ENCODE measurements around the gene ESYT3. TPM values are rescaled to one million over a fixed set of nuclear protein-coding genes. Genes with fewer than 3 reads are reported as not detected.

Gene ESYT3
- 5.9 to 6.9 TPM (median 6.8 TPM) in 3 replicates for total RNA-seq

DNA sequence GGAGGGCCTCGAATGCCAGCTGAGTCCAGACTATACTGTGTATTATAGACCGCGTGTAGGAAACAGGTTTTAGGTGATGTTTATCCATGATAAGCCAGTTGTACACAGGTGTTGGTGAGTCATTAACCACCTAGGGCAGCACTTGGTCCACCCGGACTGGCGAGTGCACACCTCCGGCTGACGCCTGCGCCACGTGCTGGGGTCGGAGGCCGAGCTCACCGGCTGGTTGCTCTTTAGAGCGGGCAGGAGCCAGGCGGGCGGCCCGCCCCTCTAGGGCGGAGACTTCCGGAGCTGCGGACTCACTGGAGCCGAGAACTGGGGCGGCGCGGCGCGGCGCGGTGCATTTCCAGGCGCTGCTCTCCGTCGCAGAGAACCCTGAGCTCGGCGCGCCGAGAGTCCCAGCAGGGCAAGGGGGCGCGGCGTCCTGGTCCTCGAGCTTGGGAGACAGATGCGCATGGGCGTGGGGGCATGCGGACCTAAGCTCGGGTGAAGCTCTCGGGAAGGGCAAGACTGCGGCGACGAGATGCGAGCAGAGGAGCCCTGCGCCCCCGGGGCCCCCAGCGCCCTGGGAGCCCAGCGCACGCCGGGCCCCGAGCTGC lies at the start of gene ESYT3:
Gene ESYT3 (plus strand): TSS at position 341 of the 599 bp plus-strand sequence. CDS start 183 bp downstream, at position 524.
- Mint-ChIP-seq H3K27me3 (ENCODE audit: low read depth) (peaks cover 69% of the 10 kb centered on the region), H3K4me3 (peak within 1 kb of the TSS; percentile 73), H3K27ac (no peak within 1 kb of the TSS), H3K9me3 (no peaks in the 10 kb centered on the region), H3K4me1 (no peaks in the 10 kb centered on the region), H3K36me3 (no peaks in the 10 kb centered on the region)
- DNase-seq (ENCODE audit: low spot score in 2 of 2, unreplicated experiment in 2 of 2): peak; percentile 48 to 66
- TF ChIP-seq, protein P1, sequence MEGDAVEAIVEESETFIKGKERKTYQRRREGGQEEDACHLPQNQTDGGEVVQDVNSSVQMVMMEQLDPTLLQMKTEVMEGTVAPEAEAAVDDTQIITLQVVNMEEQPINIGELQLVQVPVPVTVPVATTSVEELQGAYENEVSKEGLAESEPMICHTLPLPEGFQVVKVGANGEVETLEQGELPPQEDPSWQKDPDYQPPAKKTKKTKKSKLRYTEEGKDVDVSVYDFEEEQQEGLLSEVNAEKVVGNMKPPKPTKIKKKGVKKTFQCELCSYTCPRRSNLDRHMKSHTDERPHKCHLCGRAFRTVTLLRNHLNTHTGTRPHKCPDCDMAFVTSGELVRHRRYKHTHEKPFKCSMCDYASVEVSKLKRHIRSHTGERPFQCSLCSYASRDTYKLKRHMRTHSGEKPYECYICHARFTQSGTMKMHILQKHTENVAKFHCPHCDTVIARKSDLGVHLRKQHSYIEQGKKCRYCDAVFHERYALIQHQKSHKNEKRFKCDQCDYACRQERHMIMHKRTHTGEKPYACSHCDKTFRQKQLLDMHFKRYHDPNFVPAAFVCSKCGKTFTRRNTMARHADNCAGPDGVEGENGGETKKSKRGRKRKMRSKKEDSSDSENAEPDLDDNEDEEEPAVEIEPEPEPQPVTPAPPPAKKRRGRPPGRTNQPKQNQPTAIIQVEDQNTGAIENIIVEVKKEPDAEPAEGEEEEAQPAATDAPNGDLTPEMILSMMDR (IDR thresholded peaks at IDR 0.05; ENCODE audit: unreplicated experiment): no peak

DNA sequence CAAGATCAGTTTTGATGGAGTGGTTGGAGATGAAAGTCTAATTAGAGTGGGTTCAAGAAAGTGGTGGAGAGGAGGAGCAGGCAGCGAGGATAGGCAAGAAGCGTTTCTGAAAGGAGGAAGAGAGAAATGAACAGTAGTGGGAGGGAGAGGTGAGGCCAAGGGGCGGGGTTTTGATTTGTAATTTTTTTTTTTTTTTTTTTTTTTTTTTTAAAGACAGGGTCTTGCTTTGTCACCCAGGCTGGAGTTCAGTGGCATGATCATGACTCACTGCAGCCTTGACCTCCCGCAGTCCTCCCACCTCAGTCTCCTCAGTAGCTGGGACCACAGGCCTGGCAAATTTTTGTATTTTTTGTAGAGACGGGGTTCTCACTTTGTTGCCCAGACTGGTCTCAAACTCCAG lies 49.4 kb upstream of the ESYT3 start:
- H3K9me3 Mint-ChIP-seq: peaks cover 10% of the 10 kb centered on the region
- H3K27ac Mint-ChIP-seq: no peak overlapping the region
- H3K4me1 Mint-ChIP-seq: peaks cover 17% of the 10 kb centered on the region
- H3K27me3 Mint-ChIP-seq (ENCODE audit: low read depth): no peaks in the 10 kb centered on the region
- H3K36me3 Mint-ChIP-seq: peaks cover 24% of the 10 kb centered on the region
- no peak overlapping the region for H3K4me3 Mint-ChIP-seq
- no peak for DNase-seq (ENCODE audit: low spot score in 2 of 2, unreplicated experiment in 2 of 2)
- TF ChIP-seq, protein P1 (IDR thresholded peaks at IDR 0.05; ENCODE audit: unreplicated experiment): no peak

GRCh38 chr3:138389144-138389601 lies 45.2 kb upstream of the ESYT3 start:
- Mint-ChIP-seq H3K4me1 (peaks cover 26% of the 10 kb centered on the region), H3K27ac (peak overlapping the region; percentile 88), H3K9me3 (peaks cover 8% of the 10 kb centered on the region), H3K36me3 (peaks cover 16% of the 10 kb centered on the region), H3K4me3 (no peak overlapping the region), H3K27me3 (ENCODE audit: low read depth) (no peaks in the 10 kb centered on the region)
- TF ChIP-seq, protein P1 (IDR thresholded peaks at IDR 0.05; ENCODE audit: unreplicated experiment): no peak
- no peak for DNase-seq (ENCODE audit: low spot score in 2 of 2, unreplicated experiment in 2 of 2)

DNA sequence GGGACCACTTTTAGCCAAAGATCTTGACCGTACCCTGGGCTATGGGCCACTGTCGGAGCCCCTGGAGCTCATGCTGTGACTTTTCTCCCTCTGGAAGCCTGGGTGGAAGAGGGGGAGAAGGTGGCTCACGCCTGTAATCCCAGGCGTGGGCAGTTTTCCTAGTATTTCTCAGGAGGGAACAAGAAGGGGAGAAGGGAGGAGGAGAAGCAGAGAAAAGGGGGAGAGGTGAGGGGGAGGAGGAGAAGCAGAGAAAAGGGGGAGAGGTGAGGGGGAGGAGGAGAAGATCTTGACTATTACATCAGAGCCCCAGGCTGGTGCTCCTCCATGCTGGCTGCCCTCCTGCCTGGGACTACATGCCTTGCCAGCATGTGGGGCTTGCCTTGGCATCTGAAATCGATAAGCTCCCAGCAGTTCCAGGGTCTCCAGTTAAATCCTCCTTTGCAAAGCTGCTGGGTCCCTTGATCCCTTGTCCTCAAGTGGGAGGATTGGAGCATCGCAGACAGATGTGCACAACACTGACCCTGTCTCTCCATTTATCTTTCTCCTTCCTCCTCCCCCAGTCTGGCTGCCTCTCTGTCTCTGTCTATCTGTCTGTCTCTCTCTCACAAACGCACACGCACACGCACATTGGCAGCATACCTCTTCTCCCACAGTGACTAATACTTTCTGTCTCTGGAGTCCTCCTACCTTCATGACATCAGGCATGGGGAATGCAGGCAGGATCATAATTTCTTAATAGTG lies 44.4 kb upstream of the ESYT3 start:
- Mint-ChIP-seq H3K27me3 (ENCODE audit: low read depth) (no peaks in the 10 kb centered on the region), H3K4me1 (peaks cover 26% of the 10 kb centered on the region), H3K36me3 (peaks cover 10% of the 10 kb centered on the region), H3K4me3 (no peak overlapping the region), H3K9me3 (no peaks in the 10 kb centered on the region), H3K27ac (peak overlapping the region; percentile 88)
- TF ChIP-seq, protein P1 (IDR thresholded peaks at IDR 0.05; ENCODE audit: unreplicated experiment): no peak
- DNase-seq (ENCODE audit: low spot score in 2 of 2, unreplicated experiment in 2 of 2): peak in 1 of 2 experiments; percentile 52

GRCh38 chr3:138390582-138390932 lies 43.9 kb upstream of the ESYT3 start:
- Mint-ChIP-seq H3K27ac (peak overlapping the region; percentile 88), H3K4me3 (no peak overlapping the region), H3K27me3 (ENCODE audit: low read depth) (no peaks in the 10 kb centered on the region), H3K4me1 (peaks cover 26% of the 10 kb centered on the region), H3K36me3 (peaks cover 10% of the 10 kb centered on the region), H3K9me3 (no peaks in the 10 kb centered on the region)
- no peak for DNase-seq (ENCODE audit: low spot score in 2 of 2, unreplicated experiment in 2 of 2)
- TF ChIP-seq, protein P1 (IDR thresholded peaks at IDR 0.05; ENCODE audit: unreplicated experiment): no peak

All from mesothelial cell of epicardium (in vitro differentiated cells).